ENCODE results near the gene TPT1. TPM values are rescaled to one million over a fixed set of nuclear protein-coding genes. Genes with fewer than 3 reads are reported as not detected.
"Not testable (repeated sequence)": the region's sequence is repeated elsewhere in the genome, so short reads cannot be mapped to it uniquely, and the experiment has no call there.

The TPT1 gene
- total RNA-seq, 1 experiment from 2014 or later: 1,642 TPM

DNA sequence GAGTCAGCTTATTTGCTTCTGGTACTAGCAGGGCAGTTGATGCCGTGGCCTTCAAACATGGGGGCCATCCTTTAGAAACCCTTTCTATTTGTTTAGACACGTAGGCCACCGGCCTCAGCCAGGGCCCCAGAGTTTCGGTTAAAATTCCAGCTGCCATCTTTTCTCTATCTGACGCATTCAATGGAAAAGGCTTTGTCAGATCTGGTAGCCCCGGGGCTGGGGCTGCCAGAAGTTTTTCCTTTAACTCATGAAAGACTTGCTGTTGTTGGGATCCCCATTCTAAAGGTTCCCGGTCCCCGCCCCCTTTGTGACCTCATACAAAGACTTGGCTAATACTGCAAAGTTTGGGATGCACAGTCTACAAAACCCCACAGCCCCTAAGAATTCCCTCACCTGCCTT lies 35.7 kb upstream of the TPT1 start:
- not testable (repeated sequence) for H3K4me3 ChIP-seq; H3K4me1 ChIP-seq (replicated peaks); H3K9me3 ChIP-seq (replicated peaks); H3K27me3 ChIP-seq (replicated peaks); DNase-seq (ENCODE audit: low read depth in 1 of 2, low spot score in 2 of 2); H3K27ac ChIP-seq; H3K36me3 ChIP-seq

DNA sequence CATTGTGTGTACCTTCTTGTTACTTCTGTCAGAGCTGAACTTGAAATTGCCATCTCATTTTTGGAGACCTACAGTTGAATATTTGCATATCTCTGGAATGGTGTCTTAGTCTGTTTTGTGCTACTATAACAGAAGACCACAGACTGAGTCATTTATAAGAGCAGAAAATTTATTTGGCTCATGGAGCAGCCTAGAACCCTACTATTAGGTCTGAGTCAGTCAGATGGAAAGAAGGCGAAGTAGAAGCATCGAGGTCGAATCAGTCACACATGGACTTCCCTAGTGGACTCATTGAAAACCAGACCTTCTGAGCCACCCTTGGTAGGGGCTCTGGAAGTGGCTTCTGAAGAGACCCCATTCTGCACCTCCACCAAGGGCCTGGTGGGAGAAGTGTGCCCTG lies 33.9 kb upstream of the TPT1 start:
- DNase-seq (ENCODE audit: low read depth in 1 of 2, low spot score in 2 of 2): no peak
- Histone ChIP-seq H3K36me3 (no peaks in the 10 kb centered on the region), H3K9me3 (replicated peaks) (no peaks in the 10 kb centered on the region), H3K4me1 (replicated peaks) (peaks cover 9% of the 10 kb centered on the region), H3K27ac (no peak overlapping the region), H3K27me3 (replicated peaks) (no peaks in the 10 kb centered on the region), H3K4me3 (no peak overlapping the region)

DNA sequence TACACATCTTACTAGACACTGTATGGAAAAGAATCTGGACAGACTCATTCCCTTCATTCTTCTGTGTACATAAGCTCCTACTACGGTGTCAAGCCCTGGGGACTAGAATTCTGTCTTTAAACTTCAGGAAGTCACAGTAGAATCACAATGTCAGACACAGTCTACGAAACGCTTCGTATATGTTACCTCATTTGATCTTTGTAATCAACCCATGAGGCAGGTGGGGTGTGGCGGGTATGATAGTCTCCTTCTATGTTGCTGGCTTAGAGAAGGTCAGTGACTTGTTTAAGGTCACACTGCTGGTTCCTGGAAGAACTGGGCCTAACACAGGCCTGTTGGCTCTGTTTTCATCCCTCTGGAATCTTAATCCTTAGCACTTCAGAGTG lies 32.2 kb upstream of the TPT1 start:
- no peak overlapping the region for H3K4me3 ChIP-seq
- no peak for DNase-seq (ENCODE audit: low read depth in 1 of 2, low spot score in 2 of 2)

DNA sequence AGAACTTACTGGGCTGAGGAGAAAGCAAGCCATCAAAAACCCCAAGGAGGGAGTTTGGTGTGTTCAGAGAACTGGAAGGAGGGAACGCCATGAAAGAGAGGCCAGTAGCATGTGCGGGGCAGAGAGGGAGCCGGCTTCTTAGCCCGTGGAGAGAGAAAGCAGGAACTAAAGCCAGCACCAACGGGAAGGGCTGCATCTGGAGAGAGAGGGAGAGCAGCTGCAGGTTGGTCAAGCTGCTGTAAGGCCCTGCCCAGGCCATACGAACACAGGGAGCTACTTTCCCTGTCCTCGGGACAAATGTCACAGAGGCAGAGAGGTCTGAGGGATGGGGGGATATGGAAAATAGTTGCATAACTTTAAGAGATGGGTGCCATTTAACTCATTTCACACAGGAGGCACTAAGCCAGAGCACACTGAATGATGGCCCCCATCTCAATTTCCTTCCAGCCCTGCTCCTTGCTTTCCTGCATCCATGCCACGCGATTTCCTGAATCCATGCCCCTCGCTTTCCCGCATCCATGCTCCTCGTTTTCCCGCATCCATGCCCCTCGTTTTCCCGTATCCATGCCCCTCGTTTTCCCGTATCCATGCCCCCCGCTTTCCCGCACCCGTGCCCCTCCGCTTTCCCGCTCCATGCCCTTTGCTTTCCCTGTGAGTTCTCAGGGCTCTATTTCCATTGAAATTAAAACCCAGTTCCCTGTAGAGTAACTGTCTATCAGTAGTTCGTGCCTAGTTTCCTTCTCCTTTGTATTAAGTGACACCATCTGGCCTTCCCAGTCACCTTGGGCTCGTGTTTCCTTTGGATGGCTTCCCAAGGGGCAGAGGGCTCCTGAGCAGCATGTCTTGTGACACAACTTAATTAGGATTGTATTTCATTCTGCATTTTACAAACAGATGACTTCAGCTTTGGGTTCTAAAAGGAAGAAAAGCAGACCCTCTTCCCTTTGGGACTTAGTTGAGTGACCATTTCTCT lies 31.5 kb upstream of the TPT1 start:
- Histone ChIP-seq H3K4me1 (replicated peaks) (peaks cover 14% of the 10 kb centered on the region), H3K4me3 (no peak overlapping the region), H3K27me3 (replicated peaks) (no peaks in the 10 kb centered on the region), H3K27ac (no peak overlapping the region), H3K36me3 (no peaks in the 10 kb centered on the region), H3K9me3 (replicated peaks) (no peaks in the 10 kb centered on the region)
- DNase-seq (ENCODE audit: low read depth in 1 of 2, low spot score in 2 of 2): no peak

More for the DNA sequence above, 32.2 kb upstream of the TPT1 start:
- Histone ChIP-seq H3K4me1 (replicated peaks) (peaks cover 12% of the 10 kb centered on the region), H3K9me3 (replicated peaks) (no peaks in the 10 kb centered on the region), H3K27me3 (replicated peaks) (no peaks in the 10 kb centered on the region), H3K36me3 (no peaks in the 10 kb centered on the region), H3K27ac (no peak overlapping the region)

DNA sequence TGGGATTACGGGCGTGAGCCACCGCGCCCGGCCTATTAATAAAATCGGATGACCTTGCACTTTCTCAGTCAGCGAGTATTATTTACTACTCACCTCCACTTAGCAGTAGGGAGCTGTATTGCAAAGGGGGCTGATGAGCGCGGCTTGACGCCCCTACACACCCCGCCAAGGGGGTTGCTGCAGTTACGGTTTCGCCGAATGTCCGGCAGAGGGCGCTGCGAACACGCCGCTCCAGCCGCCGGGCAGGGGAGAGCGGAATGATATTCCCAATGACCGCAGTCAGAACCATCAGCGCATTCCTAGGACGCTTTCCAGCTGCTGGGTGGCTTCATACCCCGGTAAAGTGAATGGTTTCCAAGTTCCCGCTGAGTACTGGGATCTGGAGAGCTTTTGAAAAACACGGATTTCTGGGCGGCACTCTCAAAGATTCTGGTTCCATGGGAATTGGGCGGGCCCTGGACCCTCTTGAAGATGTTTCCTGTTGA lies 30.0 kb upstream of the TPT1 start:
- DNase-seq (ENCODE audit: low read depth in 1 of 2, low spot score in 2 of 2): peak; percentile 61 to 81
- no peak overlapping the region for H3K4me3 ChIP-seq
- H3K4me1 ChIP-seq (replicated peaks): peaks cover 19% of the 10 kb centered on the region
- no peaks in the 10 kb centered on the region for H3K9me3 ChIP-seq (replicated peaks)
- 0 out of 2 replicates have a peak overlapping the region, but pooled peaks have one; percentile 24 for H3K27ac ChIP-seq
- no peaks in the 10 kb centered on the region for H3K36me3 ChIP-seq
- no peaks in the 10 kb centered on the region for H3K27me3 ChIP-seq (replicated peaks)

DNA sequence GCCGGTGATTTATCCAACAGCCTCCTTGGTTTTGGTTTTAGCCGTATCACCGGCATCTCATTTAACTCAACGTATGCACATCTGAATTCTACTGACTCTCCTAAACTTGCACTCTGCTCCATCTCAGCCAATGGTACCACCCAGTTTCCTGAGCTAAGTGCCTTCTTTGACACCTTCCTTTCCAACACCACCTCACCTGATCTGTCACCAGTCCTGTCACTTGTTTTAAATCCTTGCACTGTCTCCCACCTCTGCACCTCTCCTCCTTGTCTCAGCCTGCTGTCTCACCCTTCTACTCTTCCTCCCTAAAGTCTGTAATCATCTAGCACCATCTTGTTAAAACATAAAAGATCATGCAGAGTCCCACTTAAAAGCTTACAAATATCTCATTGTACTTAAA lies 28.1 kb upstream of the TPT1 start:
- Histone ChIP-seq H3K27me3 (replicated peaks) (no peaks in the 10 kb centered on the region), H3K4me3 (no peak overlapping the region), H3K4me1 (replicated peaks) (peaks cover 32% of the 10 kb centered on the region), H3K27ac (no peak overlapping the region), H3K9me3 (replicated peaks) (no peaks in the 10 kb centered on the region), H3K36me3 (no peaks in the 10 kb centered on the region)
- no peak for DNase-seq (ENCODE audit: low read depth in 1 of 2, low spot score in 2 of 2)

DNA sequence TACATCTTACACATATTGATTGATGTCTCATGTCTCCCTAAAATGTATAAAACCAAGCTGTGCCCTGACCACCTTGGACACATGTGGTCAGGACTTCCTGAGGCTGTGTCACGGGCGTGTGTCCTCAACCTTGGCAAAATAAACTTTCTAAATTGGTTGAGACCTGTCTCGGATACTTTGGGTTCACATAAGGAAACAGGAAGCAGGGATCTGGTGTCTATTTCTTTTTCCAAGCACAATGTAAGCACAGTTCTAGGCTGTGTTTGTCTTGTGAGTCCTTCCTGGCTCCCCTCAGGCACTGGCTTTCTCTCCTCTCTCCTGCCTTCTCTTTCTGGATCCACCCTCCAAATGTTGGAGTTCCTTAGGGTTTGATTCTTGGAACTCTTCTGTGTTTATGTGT lies 27.6 kb upstream of the TPT1 start:
- DNase-seq (ENCODE audit: low read depth in 1 of 2, low spot score in 2 of 2): no peak
- H3K4me3 ChIP-seq: no peak overlapping the region
- no peaks in the 10 kb centered on the region for H3K27me3 ChIP-seq (replicated peaks)
- H3K4me1 ChIP-seq (replicated peaks): peaks cover 32% of the 10 kb centered on the region
- no peaks in the 10 kb centered on the region for H3K9me3 ChIP-seq (replicated peaks)
- H3K36me3 ChIP-seq: no peaks in the 10 kb centered on the region
- H3K27ac ChIP-seq: no peak overlapping the region

DNA sequence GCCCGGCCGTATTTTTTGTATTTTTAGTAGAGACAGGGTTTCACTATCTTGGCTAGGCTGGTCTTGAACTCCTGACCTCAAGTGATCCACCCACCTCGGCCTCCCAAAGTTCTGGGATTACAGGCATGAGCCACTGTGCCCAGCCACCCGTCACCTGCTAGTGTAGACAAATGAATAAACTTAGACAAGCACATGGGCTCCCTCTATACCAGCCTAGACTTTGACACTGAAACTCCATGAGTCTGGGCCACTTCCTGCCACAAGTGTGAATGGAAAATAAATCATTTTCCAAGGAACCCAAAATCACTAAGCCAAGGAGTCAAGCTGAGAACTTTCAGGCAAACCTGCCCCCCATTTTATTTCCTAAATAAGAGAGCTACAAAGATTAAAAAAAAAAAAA lies 27.0 kb upstream of the TPT1 start:
- Histone ChIP-seq H3K27me3 (replicated peaks) (no peaks in the 10 kb centered on the region), H3K4me3 (no peak overlapping the region), H3K27ac (no peak overlapping the region), H3K36me3 (no peaks in the 10 kb centered on the region), H3K4me1 (replicated peaks) (peaks cover 32% of the 10 kb centered on the region), H3K9me3 (replicated peaks) (no peaks in the 10 kb centered on the region)
- DNase-seq (ENCODE audit: low read depth in 1 of 2, low spot score in 2 of 2): no peak

DNA sequence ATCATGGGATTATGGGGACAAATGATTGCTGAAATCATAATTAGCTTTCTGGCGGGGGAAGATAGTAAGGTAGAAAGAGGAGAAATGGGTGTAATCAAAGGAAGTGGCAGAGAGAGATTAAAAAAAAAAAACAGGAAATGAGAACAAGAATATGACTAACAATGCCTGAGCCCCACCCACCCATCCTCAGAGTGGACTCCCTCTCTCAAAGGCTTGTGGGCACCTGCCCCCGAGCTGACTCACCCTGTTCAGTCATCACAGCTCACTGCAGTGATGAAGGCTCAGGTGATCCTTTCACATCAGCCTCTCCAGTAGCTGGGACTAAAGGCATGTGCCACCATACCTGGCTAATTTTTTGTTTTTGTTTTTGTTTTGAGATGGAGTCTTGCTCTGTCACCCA lies 26.4 kb upstream of the TPT1 start:
- H3K36me3 ChIP-seq: 0 out of 2 replicates have a peak, but pooled peaks cover 5% of the 10 kb centered on the region
- H3K27me3 ChIP-seq (replicated peaks): no peaks in the 10 kb centered on the region
- no peaks in the 10 kb centered on the region for H3K9me3 ChIP-seq (replicated peaks)
- H3K27ac ChIP-seq: no peak overlapping the region
- peaks cover 32% of the 10 kb centered on the region for H3K4me1 ChIP-seq (replicated peaks)
- no peak overlapping the region for H3K4me3 ChIP-seq
- DNase-seq (ENCODE audit: low read depth in 1 of 2, low spot score in 2 of 2): peak; percentile 57 to 83

DNA sequence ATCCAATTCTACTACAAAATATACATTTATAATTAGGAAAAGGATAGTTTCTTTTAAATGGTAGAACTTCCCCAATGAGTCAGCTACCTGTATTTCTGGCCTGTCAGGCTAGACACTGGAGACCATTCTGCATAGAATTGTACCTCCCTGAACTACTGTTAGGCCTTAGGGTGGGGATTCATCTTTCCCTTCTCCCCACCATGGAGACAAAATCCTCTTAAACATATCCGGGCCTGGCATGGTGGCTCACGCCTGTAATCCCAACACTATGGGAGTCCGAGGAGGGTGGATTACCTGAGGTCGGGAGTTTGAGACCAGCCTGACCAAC lies 24.5 kb upstream of the TPT1 start:
- H3K4me3 ChIP-seq: no peak overlapping the region
- H3K27me3 ChIP-seq (replicated peaks): no peaks in the 10 kb centered on the region
- no peaks in the 10 kb centered on the region for H3K9me3 ChIP-seq (replicated peaks)
- peaks cover 23% of the 10 kb centered on the region for H3K4me1 ChIP-seq (replicated peaks)
- H3K36me3 ChIP-seq: peaks cover 7% of the 10 kb centered on the region; the same call in 1 of the 2 replicates
- DNase-seq (ENCODE audit: low read depth in 1 of 2, low spot score in 2 of 2): no peak
- peak overlapping the region; percentile 21; the same call in 1 of the 2 replicates for H3K27ac ChIP-seq

DNA sequence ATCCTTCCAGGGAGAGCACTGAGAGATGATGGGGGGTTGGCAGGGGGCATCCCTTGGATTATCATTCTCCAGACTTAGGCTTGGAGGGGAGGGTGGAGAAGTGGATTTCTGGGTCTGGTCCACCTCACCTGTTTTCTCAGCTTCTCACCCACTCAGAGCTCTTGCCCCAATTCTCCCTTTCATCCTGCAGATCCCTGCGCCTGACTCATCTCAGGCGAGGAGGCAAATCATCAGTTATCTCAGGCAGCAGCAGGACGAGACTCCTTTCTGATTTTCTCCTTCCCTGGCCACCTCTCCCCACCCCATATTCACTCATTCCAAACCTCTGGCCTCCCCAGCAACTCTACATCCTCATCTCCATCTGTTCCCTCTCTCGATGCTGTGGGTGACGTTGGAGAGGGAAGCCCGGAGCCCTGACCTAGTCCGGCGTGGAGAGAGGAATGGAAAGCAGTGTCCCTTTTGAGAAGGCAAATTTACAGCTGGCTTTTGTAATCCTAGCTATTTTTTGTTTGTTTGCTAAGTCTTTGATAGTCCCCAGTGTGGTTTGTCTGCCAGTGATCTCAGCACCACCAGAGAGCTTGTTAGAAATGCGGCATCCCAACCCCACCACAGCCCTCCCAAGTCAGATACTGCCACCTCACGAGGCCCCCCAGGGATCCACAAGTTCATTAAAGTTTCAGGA lies 24.0 kb upstream of the TPT1 start:
- Histone ChIP-seq H3K27ac (peak overlapping the region; percentile 21; the same call in 1 of the 2 replicates), H3K4me3 (no peak overlapping the region), H3K36me3 (peaks cover 11% of the 10 kb centered on the region; the same call in 1 of the 2 replicates), H3K4me1 (replicated peaks) (peaks cover 23% of the 10 kb centered on the region), H3K27me3 (replicated peaks) (no peaks in the 10 kb centered on the region), H3K9me3 (replicated peaks) (no peaks in the 10 kb centered on the region)
- DNase-seq (ENCODE audit: low read depth in 1 of 2, low spot score in 2 of 2): peak; percentile 50 to 51

DNA sequence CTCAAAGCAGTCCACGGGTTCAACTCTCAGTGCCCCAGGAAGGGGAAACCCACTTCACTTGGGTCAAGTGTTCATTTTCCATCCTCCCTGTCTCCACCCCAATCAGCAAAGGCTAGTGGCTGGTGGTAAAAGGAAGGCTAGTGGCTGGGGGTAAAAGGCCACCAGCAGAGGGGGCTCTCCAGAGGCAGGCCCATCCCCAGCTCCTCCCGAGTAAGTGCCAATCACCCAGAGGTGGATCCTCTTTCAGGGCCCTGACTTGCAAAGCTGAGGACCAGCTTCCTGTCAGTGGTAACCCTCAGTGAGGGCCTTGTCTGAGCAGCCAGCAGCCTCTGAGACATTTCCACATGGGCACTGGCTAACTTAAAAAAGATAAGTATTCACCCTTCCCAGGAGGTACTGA lies 22.0 kb upstream of the TPT1 start:
- Histone ChIP-seq H3K36me3 (peaks cover 11% of the 10 kb centered on the region; the same call in 1 of the 2 replicates), H3K9me3 (replicated peaks) (no peaks in the 10 kb centered on the region), H3K4me3 (no peak overlapping the region), H3K27me3 (replicated peaks) (no peaks in the 10 kb centered on the region), H3K27ac (no peak overlapping the region), H3K4me1 (replicated peaks) (peaks cover 20% of the 10 kb centered on the region)
- DNase-seq (ENCODE audit: low read depth in 1 of 2, low spot score in 2 of 2): no peak

DNA sequence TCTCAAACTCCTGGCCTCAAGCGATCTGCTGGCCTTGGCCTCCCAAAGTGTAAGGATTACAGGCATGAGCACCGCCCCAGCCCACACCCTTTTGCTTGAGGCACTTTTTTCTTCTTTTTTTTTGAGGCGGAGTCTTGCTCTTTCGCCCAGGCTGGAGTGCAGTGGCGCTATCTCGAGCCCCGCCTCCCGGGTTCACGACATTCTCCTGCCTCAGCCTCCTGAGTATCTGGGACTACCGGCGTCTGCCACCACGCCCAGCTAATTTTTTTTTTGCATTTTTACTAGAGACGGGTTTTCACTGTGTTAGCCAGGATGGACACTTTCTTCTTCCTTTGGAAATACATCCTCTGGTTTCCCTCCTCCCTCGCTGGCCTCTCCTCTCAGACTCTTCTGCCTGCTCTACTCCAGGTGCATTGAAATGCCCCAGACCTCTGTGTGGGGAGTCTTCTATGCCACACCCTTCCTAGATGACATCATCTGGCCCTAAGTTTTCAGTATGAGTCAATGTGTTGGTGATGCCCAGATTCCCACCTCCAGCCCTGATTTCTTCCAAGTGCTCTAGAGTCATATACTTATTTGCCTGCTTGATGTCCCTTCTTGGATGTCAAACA lies 20.7 kb upstream of the TPT1 start:
- Histone ChIP-seq H3K27ac (no peak overlapping the region), H3K4me3 (no peak overlapping the region), H3K9me3 (replicated peaks) (no peaks in the 10 kb centered on the region), H3K4me1 (replicated peaks) (peaks cover 12% of the 10 kb centered on the region), H3K27me3 (replicated peaks) (no peaks in the 10 kb centered on the region), H3K36me3 (peaks cover 11% of the 10 kb centered on the region)
- no peak for DNase-seq (ENCODE audit: low read depth in 1 of 2, low spot score in 2 of 2)
